ENCODE measurements around the gene FGF8.

- TF ChIP-seq REST (IDR thresholded peaks at IDR 0.05; ENCODE audit: insufficient read depth in 1 of 2, low read depth in 2 of 2, low read length in 1 of 2) (no peak), CTCF (IDR thresholded peaks at IDR 0.05) (no peak), POLR2AphosphoS5 (IDR thresholded peaks at IDR 0.05; ENCODE audit: low read depth, low read length) (no peak)
These were observed 3.7 kb downstream of the FGF8 start for GRCh38 chr10:101772017-101772894.
